GM21717 (cell line): Measurements from ENCODE around the gene BTF3L4.
"Not testable (repeated sequence)": the region's sequence is repeated elsewhere in the genome, so short reads cannot be mapped to it uniquely, and the experiment has no call there.

ENCODE experiments used
- ATAC-seq: cut with Tn5 transposase; IDR thresholded peaks from one replicate; pipeline ENCODE4 v1.9.1; 2021; ENCODE audit warnings: mild to moderate bottlenecking, moderate library complexity; ENCODE audit not compliant: unreplicated experiment

BTF3L4 gene

DNA sequence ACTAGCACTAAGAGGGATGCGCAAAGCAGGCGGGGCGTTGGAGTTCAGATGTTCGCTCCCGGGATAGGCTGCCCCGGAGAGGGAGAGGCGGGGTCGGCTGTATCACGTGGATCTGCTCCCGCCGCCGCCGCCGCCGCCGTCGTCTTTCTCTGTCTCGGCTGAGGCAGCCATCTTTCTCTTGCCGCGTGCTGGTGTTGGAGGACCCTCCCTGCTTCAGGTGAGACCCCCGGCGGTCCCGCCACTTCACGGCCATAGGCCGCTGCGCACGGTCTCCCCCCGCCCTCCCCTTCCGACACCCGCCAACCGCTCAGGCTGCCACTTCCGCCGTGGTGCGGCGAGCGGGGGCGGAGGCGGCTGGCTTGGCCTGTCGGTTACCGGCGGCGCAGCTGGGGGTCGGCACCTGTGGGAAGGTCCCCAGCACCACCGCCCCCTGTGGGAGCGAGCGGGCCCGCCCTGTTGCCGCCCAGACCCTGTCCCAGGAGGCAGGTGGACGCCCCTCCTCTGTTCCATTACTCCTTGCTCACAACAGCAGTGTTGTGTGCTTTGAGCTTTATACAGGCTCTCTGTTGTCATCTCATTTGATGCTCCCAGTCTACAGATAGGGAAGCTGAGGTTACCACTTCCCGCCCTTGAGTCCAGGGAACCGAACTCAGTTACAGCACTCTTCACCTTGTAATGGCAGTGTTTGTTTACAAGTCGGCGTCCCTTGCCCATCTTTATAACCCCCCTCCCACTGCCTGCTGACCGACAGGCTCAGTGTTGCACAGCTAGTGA is at the start of gene BTF3L4:
TSS of gene BTF3L4 (plus strand) at position 133 of the 774 bp plus-strand sequence. CDS start 3,553 bp downstream, outside the sequence.
- peak; percentile 80 for ATAC-seq

DNA sequence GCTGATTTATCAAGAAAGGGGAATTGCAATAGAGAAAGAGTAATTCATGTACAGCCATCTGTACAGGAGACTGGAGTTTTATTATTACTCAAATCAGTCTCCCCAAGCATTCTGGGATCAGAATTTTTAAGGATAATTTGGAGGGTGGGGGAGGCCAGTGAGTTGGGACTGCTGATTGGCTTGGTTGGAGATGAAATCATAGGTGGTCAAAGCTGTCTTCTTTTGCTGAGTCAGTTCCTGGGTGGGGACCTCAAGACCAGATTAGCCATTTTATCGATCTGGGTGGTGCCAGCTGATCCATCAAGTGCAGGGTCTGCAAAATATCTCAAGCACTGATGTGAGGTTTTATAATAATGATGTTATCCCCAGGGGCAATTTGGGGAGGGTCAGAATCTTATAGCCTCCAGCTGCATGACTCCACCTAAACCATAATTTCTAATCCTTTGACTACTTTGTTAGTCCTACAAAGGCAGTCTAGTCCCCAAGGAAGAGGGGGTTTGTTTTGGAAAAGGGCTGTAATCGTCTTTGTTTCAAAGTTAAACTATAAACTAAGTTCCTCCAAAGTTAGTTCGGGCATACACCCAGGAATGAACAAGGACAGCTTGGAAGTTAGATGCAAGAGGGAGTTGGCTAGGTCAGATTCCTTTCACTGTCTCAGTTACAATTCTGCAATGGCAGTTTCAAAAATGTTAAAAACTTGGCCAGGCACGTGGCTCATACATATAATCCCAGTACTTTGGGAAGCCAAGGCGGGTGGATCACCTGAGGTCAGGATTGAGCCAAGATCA is 48.7 kb upstream of the BTF3L4 start:
- no peak for ATAC-seq

DNA sequence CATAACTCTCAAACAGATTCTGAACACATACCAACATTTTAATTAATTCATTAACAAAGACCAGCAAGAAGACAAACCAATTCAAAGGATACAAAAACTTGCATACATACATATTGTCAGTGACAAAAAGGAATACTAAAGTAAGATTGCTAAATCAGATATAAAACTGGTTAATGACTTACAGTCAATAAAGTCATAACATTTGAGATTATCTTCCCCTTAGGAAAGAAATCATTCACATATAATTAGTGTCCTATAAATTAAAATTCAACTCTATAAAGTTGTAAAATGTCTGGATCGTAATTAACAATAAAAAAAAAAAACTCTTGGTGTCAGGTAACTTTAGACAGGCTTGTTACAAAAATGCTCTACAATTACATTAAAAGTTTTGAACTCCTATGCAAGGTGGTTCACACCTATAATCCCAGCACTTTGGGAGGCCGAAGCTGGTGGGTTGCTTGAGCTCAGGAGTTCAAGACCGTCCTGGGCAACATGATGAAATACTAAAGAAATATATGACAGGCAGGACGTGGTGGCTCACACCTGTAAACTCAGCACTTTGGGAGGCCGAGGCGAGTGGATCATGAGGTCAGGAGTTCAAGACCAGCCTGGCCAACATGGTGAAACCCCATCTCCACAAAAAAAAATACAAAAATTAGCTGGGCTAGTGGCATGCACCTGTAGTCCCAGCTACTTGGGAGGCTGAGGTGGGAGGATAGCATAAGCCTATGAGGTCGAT is 47.9 kb upstream of the BTF3L4 start:
- ATAC-seq, result no peak

DNA sequence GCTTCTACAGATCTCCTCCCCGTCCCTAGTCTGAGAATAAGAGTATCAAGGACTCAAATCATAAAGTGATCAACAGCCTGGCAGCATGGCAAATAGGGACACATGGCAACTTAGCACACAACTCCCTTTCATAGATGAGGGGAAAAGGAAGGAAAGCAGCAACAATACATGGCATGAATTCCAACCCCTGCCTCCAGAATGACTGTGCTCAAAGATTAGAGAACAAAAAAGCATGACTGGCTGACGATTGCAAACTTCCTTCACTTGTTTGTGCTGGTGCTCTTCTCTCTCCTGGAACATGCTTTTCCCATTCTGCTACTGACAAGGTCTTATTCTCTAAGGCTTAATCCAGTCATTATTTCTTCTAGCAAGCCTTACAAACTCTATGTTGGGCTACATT is 34.0 kb upstream of the BTF3L4 start:
- no peak for ATAC-seq

DNA sequence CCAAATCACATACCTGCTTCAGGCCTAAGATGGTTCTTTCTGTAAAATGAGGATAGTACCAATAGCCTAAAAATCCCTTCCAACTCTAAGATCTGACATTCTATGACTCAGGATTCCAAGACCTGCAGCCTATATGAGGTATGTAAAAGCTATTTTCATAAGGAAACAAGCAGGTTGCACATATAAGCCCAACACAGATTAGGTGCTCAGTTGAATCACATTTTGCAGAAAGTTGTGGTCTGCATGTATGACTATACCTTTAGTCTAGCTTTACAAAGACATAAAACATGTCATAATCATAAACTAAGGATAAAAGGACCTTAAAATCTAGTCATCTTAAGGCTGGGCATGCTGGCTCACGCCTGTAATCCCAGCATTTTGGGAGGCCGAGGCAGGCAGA is 29.8 kb upstream of the BTF3L4 start:
- ATAC-seq, result no peak

DNA sequence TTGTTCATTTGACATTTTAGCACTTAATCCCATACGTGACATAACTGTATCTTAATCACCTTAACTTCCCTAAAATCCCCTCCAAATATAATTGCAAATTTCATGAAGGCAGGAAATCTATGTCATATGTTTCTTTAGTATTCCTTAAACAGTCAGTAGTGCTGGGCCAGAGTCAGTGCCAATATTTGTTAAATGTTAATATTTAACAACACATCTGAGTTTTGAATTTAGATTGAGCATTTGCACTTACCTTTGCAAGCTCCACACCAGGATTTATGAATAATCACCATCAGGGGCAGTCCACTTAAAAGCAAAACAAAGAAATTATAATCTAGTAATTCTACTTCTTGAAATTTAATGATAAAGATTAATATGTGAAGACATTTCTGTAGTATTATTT is 27.8 kb upstream of the BTF3L4 start:
- no peak for ATAC-seq

DNA sequence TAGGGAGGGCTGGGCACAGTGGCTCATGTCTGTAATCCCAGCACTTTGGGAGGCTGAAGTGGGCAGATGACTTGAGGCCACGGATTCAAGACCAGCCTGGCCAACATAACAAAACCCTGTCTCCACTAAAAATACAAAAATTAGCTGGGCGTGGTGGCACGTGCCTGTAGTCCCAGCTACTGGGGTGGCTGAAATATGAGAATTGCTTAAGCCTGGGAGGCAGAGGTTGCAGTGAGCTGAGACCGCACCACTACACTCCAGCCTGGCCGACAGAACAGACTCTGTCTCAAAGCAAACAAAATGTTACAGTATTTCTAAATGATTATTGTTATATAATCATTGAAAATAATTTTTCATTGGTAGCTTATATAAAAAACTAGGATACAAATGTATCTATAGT is 27.3 kb upstream of the BTF3L4 start:
- ATAC-seq, result not testable (repeated sequence)

DNA sequence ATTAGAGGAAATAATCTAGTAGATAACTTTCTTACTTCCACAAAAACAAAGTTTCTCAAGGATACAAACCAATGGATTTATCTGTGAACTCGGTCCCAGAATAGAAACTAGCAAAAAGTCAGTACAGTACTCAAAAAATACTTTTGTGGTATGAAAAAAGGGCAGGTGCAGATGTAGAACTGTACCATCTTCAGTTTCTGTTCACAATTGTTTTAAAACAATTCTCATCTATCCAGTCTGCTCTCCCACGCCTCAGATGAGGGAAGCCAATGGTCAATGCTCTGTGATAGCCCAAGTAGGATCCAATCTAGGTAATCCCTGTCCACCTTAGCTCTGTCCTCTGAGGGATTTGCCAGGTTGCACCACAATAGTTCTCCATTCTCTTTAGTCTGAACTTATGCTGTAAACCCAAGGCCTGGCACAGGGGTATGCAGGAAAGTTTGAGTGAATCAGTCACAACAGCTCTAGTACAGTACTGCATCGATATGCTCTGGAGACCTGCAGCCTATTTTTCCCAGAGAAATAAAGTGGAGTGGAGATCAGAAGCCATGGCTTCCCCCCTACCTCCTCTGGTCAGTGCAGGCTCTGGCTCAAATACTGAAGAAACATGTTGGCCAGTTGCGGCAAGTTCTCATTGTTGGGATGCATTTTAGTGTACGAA is 23.8 kb upstream of the BTF3L4 start:
- no peak for ATAC-seq

DNA sequence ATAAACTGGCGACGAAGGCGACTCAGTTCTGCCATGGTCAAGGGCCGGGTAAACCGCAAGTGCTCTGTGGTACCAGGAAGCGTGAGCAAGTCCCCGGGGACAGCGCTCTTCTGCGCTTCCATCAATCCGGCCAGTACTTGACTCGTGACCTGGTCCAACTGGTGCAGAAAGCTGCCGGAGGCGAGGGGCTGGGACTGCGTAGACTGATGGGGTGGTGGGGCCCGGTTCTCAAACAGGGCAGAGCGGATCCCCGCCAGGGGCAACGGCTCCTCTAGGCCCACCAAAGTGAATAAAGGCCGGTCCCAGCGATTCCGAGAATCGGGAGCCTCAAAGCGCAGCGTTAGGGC is 23.3 kb upstream of the BTF3L4 start:
- no peak for ATAC-seq

DNA sequence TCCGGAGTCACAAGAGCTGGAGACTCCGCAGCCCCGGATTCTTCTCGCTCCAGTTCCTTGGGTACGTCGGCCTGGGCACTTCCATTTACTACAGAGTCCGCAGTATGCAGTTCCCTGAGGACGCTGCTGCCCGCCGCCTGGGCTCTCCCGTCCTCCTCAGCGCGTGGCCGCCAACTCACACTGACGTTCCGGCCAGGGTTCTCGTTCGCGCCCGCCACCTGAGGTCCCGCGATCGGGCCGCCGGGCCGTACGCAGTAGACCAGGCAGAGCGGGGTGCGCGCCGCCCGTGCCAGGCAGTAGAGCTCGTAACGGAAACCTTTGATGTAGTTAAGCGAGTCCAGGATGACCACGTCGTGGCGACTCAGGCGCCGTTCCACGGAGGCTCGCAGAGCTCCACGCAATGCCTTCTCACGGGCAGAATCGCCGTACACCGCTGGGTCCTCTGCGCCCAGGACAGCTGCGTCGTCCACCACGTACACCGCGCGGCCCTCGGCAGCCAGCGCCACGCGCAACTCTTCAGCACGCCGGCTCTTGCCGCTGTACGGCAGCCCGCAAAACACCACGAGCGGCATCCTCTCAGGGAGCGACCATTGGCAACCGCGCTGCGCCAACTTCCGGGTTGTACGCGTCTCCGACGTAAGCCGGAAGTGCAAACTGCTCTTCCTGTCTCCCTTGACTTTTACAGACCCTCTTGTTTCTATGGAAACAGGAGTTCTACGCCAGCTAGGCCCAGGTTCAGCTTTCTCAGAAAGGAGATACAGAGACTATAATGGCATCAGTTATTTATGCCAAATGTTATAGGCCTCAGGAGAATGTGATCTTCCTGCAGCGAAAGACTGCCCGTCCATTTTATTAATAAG is 22.7 kb upstream of the BTF3L4 start, which contains the start of gene KTI12:
TSS of gene KTI12 (minus strand) at position 621 of the 860 bp plus-strand sequence. CDS start at position 572, 49 bp downstream.
- ATAC-seq, result peak; percentile 88

DNA sequence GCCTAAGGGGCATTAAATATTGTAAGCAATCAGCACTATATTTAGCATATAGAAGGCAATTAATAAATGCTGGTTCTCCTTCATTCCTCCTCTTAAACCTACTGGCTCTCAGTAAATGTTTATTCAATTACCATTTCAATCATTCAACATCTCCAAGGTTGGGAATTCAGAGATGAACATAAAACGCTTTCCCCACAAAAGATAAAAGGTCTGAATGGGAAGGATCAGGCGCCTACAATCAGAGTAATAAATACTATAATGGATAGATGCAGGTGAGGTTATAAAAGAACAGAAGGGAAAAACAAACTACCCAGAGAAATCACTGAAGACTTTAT is 22.1 kb upstream of the BTF3L4 start:
- ATAC-seq, result no peak

DNA sequence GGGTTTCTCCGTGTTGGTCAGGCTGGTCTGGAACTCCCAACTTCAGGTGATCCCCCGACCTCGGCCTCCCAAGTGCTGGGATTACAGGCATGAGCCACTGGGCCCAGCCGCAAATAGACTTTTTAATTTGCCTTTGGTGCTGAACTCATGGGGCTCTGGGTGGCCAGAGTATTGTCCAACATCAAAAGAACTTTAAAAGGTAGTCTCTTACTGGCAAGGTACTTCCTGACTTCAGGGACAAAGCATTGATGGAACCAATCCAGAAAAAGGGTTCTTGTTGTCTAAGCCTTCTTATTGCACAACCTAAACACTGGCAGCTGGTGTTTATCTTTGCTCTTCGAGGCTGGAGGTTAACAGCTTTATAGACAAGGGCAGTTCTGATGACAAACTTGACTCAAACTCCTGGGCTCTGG is 18.7 kb upstream of the BTF3L4 start:
- no peak for ATAC-seq

DNA sequence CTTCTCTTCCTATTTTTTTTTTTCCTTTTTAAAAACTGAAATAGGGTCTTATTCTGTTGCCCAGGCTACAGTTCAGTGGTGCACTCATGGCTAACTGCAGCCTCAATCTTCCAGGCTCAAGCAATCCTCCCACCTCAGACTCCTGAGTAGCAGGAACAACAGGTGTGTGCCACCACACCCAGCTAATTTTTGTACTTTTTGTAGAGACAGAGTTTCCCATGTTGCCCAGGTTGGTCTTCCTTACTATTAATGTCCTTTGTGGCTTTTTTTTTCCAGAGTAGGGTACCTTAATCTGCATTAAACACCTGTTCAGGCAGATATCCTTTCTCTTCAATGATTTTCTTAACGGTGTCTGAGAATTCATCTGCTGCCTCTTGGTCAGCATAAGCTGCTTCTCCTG is 18.2 kb upstream of the BTF3L4 start:
- ATAC-seq, result no peak

DNA sequence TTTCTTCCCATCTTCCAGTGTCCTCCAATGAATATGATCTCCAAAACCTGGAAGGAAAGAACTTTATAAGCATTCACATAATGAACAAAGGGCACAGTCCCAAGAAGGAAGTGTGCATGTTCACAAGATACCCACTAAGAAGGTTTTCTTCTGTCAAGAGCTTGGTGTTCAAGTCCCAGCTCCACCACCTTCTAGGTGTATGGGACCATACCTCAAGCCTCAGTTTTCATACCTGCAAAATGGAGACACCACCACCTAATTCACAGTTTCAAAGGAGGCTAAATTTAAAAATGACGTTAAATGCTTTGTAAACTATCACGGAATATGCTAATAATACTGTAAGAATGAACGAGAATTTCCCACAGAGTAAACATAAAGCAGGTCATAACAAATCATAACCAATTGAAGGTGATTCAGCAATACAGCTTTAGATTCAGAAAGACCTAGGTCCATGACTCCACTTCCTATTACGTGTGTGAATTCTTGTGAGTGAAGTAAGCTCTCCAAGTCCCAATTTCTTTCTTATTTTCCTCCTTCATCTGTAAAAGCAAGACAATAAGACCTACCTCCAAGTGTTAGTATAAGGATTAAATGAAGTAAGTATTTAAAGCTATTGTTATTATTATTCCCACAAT is 14.4 kb upstream of the BTF3L4 start:
- ATAC-seq, result no peak

DNA sequence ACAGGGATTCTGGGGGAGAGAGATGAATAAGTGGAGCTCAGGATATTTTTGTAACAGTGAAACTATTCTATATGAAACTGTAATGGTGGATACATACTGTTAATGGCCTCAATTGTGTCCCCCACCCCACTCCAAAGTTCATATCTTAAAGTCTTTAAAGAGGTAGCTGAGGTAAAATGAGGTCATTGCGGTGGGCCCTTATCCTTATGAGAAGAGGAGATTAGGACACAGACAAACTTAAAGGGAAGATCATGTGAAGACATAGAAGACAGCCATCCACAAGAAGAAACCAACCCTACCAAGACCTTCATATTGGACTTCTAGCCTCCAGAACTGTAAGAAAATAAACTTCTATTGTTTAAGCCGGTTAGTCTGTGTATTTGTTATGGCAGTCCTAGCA is 10.9 kb upstream of the BTF3L4 start:
- ATAC-seq, result no peak

DNA sequence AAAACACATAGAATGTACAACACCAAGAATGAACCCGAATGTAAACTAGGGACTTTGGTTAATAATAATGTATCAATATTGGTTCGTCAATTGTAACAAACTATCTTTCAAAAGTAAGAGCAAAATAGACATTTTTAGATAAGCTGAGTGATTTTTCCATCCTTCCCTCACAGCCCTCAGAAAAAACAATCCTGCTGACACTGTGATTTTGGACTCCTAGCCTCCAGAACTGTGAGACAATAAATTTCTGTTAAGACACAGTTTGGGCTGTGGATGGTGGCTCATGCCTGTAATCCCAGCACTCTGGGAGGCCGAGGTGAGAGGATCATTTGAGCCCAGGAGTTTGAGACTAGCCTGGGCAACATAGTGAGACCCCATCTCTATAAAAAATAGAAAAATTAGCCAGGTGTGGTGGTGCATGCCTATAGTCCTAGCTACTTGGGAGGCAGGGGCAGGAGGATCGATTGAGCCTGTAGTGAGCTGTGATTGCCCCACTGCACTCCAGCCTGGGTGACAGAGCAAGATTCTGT is 10.4 kb upstream of the BTF3L4 start:
- not testable (repeated sequence) for ATAC-seq

DNA sequence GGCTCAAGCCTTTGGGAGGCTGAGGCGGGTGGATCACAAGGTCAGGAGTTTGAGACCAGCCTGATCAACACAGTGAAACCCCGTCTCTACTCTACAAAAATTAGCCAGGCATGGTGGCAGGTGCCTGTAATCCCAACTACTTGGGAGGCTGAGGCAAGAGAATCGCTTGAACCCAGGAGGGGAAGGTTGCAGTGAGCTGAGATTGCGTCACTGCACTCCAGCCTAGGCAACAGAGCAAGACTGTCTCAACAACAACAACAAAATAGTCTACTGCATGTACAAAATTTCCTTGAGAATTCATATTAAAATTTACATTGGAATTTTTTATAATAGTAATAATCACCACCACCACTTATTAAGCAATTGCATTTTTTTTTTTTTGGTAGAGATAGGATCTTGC is 6.8 kb upstream of the BTF3L4 start:
- ATAC-seq, result not testable (repeated sequence)

DNA sequence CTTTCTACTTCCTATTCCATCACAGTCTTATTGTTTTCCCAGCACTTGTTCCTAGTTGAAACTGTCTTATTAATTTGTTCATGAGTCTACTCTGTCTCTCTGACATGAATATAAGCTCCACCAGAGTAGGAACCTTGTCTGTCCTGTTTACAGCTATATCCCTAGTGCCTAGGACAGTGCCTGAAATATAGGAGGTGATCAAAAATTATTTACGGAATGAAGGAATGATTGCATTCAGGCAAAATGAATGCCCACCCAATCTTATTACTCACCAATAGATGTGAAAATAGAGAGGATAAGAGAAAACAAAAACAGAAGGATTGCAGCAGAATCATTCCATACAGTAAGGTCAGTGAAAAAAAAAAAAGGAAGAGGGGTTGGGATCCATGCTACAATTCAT is 2.2 kb upstream of the BTF3L4 start:
- no peak for ATAC-seq

DNA sequence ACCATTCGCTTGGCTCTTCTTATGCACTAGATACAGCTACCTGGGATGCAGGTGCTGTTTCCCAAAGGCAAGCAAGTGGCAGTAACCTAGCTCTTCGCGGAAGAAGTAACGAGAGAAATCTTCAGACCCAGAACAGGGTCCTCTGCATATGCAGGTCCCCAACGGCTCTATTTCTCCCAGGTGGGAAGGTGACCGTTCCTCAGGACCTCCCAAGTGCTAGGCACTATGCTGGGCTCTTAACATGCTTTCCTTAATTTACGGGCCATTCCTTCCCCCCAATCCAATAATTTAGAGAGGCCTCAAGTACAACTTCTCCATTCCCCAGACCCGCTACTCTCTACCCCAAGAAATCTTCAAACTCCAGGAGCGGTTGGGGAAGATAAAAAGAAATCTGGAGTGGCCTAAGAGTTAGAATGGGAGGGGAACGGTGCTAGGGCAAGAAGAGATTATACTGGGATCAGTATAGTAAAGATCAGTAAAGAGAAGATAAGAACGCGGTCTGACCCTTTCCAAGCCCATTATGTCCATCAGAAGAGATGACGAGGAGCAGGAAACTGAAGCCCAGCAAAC is 1.5 kb upstream of the BTF3L4 start:
- ATAC-seq, result no peak
